Measurements from ENCODE around the gene FAM209B.
"Not testable (repeated sequence)": the region's sequence is repeated elsewhere in the genome, so short reads cannot be mapped to it uniquely, and the experiment has no call there.

FAM209B gene, protein sequence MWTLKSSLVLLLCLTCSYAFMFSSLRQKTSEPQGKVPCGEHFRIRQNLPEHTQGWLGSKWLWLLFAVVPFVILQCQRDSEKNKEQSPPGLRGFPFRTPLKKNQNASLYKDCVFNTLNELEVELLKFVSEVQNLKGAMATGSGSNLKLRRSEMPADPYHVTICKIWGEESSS

DNA sequence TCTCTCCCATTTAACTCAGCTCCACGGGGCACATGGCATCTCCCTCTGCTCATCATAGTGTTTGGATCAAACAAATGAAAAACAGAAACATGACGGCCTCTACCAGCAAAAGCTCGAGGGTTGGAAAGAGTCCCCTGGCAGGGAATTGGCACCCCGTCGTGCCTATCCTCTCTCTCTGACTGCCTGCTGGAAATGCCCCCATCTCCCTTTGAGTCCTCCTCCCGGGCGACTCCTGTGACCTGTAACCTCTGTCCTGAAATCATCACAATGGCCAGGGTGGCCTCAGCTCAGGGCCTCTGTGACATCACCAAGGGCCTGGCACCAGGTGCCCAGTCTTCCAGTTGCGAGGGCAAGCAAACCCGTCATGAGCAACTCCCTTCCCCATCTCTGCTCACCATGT, at the start of gene FAM209B:
FAM209B (plus strand) TSS at position 301 of the 400 bp plus-strand sequence; CDS start at position 397, 96 bp downstream.
- not testable (repeated sequence) for DNase-seq

DNA sequence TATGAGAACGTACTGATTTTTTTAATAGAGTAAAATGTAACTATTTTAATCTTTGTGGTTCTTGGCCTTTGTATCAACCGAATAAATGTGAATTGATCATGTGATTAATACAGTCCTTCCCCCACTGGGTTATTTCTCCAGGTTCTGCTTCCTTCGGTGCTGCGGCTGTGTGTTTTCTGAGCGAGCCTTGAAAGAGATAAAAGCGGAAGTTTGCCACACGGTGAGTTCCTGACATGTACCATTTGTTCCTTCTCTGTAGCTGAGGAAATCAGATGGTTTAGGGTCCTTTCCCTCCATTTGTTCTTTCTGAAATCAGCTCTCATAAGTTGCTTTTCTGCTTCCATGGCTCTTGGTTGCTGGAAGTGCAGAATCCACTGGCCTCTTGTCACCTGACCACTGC, 49.1 kb upstream of the FAM209B start:
- DNase-seq: peak; percentile 19 to 48

- DNase-seq: peak in 1 of 2 donors; percentile 30
These were observed 45.8 kb upstream of the FAM209B start for GRCh38 chr20:56487216-56487615.

- DNase-seq: no peak
These were observed 44.5 kb upstream of the FAM209B start for GRCh38 chr20:56488566-56488965.

DNA sequence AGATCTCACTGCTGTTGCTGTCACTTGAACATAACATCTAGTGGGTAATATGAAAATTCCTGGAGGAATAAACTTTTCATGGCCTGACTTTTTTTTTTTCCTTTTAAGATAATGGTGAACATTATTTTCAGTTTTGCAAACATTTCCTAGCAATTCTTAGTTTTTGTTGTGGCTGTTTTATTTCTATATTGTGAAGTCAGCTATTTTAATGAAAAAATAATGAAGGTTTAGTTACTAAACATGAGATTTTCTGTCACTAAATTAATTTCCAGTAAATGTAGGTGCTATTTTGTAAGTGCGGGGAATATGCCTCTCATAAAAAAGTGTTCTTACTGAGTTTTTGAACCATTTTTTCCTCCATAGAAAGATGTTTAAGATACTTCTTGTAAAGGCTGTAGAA, 31.9 kb upstream of the FAM209B start:
- DNase-seq: no peak

DNA sequence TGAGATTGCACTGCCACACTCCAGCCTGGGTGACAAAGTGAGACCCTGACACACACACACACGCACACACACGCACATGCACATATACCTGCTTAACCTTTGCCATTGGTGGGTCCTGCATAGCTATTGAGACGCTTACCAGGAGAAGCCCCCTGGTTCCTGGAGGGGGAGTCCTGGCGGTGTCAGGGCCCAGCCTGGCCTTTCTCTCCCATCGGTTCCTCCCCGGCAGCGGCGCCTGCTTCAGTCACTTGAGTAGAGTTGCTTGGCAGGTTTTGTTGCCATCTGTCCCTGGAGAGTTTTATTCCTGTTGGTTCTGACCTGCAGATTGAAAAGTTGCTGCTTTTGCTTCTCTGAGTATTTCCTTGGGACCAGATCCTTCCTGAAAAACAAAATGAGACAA, 29.1 kb upstream of the FAM209B start:
- DNase-seq: no peak

DNA sequence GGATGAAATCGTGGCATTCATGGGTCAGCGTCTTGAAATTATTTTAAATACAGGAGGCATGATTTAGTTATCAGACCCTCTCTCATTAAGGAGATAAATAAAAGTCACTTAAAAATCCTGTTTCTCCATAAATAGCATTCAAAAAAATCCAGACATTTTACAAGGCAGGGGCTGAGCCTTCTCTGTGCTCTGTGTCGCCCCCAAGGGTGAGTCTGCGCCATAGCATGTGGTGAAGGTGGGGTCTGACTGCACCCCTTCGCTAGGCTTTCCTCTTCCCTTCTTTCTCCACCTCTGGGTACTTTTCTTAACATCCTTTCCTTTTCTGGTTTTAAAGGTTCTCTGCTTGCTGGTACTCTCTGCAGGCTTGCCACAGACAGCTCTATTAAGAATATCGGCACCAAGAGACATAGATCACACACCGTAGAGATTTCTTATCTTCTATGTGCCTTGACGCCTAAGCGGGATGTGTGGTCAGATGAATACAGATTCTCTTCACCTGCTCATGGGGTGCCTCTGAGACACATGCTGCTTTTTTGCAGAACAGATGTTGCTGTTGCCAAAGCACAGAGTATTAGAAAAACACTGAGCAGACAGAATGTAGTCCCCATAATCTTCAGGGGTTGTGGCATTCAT, 28.6 kb upstream of the FAM209B start:
- DNase-seq: peak in 1 of 2 donors; percentile 18

DNA sequence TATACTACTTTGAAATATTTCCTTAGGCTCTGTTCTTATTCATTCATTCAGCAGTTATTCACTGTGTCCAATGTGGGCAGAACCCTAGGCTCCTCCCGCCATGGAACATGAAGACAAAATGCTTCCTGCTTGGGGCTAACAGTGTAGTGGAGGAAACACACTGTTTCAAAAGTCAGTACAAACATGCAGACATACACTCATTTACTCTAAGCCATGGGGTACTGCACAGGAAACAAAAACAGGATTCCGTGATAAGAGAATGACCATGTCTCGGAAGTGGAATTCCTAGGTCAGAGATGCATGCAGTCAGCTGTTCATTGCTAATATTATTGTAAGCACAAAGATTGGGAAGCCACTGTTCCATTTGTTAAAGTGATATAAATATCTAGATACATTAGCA, 26.9 kb upstream of the FAM209B start:
- no peak for DNase-seq

DNA sequence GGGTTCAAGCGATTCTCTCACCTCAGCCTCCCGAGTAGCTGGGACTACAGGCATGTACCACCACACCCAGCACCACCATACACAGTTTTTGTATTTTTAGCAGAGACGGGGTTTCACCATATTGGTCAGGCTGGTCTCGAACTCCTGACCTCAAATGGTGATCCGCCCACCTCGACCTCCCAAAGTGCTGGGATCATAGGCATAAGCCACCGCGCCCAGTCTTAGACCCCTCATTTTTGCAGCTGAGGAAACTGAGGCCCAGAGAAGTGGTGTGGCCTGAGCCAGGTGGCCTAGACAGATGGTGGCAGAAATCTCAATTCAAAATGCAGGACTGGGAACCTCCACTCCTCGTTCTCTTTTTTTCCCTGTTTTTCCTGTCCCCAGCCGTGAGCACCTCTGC, 21.1 kb upstream of the FAM209B start:
- no peak for DNase-seq

- DNase-seq: no peak
These were observed 19.6 kb upstream of the FAM209B start for GRCh38 chr20:56513161-56514150.

DNA sequence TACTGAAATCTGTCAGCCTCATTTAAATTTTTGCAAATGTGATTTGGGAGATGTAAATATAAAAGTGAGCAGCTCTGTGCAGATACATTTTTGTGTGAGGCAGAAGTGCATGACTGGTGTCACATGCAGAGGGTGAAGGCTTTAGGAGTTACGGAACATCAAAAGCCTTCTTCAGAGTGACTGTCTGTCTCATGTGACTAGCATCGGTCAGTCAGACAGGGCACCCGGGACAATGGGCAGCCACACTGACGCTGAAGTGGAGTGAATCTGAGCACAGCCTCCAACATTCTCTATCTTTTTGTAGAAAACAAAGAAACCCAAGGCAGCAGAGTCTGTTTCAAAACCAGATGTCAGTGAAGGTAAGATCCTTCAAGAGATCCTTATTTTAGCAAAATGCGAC, 16.4 kb upstream of the FAM209B start:
- DNase-seq: no peak

DNA sequence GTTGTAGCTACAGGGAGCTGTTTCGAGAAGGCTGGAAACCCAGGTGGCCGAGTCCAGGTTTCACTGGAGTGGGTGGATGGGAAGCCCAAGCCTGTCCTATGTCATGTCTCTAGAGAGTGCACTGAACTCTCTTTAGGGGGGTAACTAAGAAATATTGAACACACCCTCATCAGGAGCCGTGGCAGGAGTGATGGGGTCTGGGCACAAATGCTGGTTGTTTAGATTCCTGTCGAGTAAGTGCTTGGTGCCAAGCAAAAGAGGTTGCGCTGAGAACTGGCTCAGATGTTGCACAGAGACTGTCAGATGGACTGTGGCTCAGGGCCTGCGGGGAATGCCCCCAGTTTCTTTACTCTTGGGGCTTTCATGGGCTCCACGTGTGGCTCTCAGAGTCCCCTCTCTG, 15.8 kb upstream of the FAM209B start:
- DNase-seq: no peak

DNA sequence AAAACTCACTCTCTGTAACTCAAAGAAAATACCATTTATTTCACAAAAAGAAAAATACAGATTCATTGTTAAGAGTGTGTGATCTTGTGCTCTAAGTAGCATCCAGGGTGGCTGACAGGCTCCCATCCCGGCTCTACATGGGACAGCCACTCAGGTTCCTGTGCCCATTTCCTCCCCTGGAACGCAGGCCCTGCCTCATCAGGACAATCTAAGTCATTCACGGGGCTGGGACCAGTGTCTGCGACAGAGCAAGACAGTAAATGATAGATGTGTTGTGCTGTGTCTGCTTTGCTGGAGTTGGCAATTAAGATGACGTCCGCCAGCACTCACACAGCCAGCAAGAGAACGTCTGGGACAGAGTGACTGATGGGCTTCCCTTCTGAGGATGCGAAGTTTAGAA, 15.4 kb upstream of the FAM209B start:
- no peak for DNase-seq

- no peak for DNase-seq
These were observed 14.9 kb upstream of the FAM209B start for GRCh38 chr20:56518126-56518525.

DNA sequence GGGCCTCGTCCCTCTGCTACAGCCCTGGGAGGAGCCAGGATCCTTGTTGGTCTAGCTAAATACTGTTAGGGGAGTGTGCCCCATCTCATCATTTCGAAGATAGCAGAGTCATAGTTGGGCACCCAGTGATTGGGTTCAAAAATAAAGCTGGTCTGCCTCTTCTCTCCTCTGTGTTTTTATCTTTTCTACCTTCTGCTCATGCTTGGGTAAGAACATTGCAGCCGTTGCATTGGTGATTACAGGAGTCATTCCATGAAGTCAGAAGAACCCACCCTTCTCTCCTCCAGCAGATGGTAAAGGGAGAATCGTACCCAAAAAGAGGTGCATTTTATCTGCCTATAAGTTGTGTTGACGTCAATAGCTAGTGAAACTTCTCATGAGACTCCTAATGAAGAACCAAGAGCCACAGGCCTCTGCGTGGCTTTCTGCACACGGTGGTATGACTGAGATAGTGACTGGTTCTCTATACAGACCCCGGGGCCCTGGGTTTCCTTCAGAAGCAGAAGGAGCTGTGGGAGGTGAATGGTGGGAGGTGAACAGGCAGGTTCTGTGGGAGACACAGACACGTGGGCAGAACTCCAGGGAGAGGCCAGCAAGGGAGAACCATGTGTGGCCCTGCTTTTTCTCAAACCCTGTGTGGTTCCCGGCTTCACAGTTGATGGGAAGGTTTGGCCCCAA, 14.2 kb upstream of the FAM209B start:
- no peak for DNase-seq

- no peak for DNase-seq
These were observed 13.5 kb upstream of the FAM209B start for GRCh38 chr20:56519551-56519950.

DNA sequence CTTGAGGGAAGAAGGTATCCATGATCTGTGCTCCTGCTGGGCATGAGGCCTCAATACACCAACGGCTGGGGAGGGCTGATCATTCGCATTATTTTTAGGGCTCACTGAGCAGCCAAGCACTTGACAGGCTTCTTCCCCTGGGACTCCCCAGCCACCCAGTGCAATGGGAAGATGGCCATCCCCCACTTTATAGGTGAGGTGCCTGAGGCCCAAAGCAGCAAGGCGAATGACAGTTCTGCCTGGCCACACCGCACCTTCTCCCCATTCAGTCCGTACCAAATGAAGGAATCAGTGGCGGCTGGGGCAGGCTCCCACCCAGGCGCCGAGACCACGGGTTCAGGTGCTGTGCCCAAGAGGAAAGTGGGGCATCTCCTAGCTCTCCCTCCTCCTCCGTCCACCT, 12.9 kb upstream of the FAM209B start:
- DNase-seq: no peak

GRCh38 chr20:56520746-56521354, 12.2 kb upstream of the FAM209B start:
- not testable (repeated sequence) for DNase-seq

DNA sequence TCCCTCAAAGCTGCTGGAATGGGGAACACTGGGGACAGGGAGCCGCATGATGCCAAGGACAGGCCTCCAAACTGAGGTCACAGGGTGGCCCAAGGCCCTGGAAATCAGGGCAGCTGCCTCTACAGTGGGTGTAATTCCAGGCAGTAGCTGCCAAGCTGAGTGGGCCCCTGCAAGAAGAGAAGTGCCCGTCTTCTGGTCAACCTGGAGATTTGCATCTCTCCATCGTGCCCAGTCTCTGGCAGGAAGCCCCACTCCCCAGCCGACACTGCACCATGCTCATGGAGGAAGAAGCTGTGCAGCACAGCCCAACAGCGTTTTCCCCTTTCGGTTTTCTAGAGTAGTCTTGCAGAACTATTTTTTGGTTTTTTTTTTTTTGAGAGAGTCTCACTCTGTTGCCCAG, 10.7 kb upstream of the FAM209B start:
- DNase-seq: no peak

GRCh38 chr20:56524444-56524843, 8.6 kb upstream of the FAM209B start, which contains the start of gene FAM209A:
Gene FAM209A, plus strand, starts transcription at chr20:56524744. Its CDS starts 65 bp downstream, at chr20:56524809.
- DNase-seq: not testable (repeated sequence)

DNA sequence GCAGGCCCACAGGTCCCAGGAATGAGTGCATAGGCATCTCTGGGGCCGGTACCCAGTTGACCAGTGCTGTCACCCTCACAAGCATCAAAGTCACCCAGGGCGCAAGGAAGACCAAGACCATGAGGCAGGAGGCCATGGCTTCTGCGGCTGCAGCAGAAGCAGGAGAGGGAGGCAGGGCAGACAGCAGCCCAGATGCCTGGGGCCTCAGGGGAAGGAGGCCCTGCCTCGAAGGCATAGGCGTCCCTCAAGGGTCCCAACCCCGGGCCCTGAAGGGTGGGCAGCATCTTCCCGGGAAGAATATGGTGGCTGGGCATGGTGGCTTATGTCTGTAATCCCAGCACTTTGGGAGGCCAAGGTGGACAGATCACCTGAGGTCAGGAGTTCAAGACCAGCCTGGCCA, 5.5 kb upstream of the FAM209B start:
- no peak for DNase-seq

- DNase-seq: no peak
These were observed 5.0 kb downstream of the FAM209B start for GRCh38 chr20:56537997-56538396.

DNA sequence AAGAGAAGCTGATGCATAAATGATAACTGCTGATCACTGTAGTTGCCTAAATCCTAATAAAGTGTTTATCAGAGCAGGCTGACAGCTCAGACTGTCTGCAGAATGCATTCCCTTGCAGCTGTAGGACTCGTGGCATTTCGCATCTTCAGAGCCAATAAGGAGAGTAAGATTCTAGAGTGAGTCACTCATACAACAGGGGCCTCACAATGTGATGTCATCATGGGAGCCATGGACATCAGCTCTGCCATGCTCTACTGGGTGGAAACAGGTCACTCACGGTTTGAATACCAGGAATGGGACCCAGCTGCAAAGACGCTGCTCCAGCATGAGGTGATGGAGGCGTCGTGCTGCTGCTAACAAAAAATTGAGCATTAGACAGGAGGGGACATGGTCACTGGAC, 7.4 kb downstream of the FAM209B start:
- DNase-seq: no peak
